Bronchial epithelial cell (primary cell): Measurements from ENCODE around the gene ADRA2C. TPM values are rescaled to one million over a fixed set of nuclear protein-coding genes. Genes with fewer than 3 reads are reported as not detected.

Experiments used
- DNase-seq: peaks from one replicate; pipeline ENCODE4 v3.0.0-alpha.2; 2010; ENCODE audit warnings: low read depth
- FAIRE-seq: peaks from 2 replicates; lab custom pipeline; 2011; peaks lifted over from hg19 to GRCh38; lab: Jason Lieb, UNC
- H3K27me3 ChIP-seq: 2 replicates; pipeline ENCODE4 v1.5.1; 2011; ENCODE audit warnings: low read length; ENCODE audit not compliant: control insufficient read depth, insufficient read depth
- H3K36me3 ChIP-seq: 2 replicates; pipeline ENCODE4 v1.5.1; 2011; ENCODE audit warnings: low read length; ENCODE audit not compliant: control insufficient read depth, insufficient read depth
- H3K4me3 ChIP-seq: 2 replicates; pipeline ENCODE4 v1.5.1; 2011; ENCODE audit warnings: mild to moderate bottlenecking, low read depth, low read length, control low read depth
- total RNA-seq: library from RNA; depleted of rRNA; stranded (reverse); fragments of >200 nt; gene quantifications from 2 replicates; pipeline ENCODE4 v1.2.1, GENCODE V29; 2014
- TF ChIP-seq, protein P1 (sequence below): IDR thresholded peaks from 2 replicates; pipeline ENCODE4 v1.5.1; 2011; ENCODE audit warnings: mild to moderate bottlenecking, moderate library complexity, low read length, control low read depth, inconsistent platforms; ENCODE audit not compliant: insufficient read depth, severe bottlenecking

Gene ADRA2C
- total RNA-seq, 1 donor from 2014 or later, result under 0.01 TPM

DNA sequence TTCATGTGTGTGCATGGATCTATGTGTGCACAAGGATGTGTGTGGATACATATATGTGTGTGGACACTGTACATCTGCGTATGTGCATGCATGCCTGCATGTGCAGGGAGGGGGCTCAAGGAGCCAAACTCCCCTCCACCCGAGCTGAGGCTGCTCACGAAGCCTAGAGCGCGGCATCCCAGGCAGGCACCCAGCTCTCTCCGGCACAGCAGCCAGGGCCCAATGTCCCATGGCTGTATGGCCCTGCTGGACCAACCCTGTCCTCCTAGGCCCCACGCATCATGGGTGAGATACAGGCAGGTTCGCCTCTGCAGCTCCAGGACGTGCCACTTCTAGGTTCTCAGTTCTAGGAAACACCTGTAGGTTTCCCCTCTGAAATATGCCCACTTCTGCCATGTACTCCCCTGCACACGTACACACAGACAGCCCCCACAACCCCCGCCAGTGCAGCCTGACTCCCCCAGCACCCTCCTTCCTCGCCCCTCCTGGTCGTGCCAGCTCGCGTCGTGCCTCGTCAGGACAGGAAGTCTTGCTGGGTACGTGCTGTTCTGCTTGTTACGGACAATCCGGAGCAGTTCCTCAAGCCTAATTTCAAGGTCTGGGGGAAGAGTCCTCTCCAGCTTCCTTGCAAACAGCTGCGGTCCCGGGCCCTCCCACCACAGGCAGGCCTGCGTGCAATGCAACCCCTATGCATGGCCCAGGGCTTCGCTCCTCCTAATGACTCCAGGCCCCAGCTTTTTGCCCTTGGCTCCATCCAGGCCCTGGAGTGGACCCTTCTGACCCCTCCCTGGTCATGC is 3.2 kb upstream of the ADRA2C start:
- Histone ChIP-seq H3K4me3 (no peak overlapping the region), H3K27me3 (peaks cover 8% of the 10 kb centered on the region), H3K36me3 (no peaks in the 10 kb centered on the region)
- FAIRE-seq, result no peak
- DNase-seq, result no peak
- TF ChIP-seq, protein P1, sequence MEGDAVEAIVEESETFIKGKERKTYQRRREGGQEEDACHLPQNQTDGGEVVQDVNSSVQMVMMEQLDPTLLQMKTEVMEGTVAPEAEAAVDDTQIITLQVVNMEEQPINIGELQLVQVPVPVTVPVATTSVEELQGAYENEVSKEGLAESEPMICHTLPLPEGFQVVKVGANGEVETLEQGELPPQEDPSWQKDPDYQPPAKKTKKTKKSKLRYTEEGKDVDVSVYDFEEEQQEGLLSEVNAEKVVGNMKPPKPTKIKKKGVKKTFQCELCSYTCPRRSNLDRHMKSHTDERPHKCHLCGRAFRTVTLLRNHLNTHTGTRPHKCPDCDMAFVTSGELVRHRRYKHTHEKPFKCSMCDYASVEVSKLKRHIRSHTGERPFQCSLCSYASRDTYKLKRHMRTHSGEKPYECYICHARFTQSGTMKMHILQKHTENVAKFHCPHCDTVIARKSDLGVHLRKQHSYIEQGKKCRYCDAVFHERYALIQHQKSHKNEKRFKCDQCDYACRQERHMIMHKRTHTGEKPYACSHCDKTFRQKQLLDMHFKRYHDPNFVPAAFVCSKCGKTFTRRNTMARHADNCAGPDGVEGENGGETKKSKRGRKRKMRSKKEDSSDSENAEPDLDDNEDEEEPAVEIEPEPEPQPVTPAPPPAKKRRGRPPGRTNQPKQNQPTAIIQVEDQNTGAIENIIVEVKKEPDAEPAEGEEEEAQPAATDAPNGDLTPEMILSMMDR, result no peak

DNA sequence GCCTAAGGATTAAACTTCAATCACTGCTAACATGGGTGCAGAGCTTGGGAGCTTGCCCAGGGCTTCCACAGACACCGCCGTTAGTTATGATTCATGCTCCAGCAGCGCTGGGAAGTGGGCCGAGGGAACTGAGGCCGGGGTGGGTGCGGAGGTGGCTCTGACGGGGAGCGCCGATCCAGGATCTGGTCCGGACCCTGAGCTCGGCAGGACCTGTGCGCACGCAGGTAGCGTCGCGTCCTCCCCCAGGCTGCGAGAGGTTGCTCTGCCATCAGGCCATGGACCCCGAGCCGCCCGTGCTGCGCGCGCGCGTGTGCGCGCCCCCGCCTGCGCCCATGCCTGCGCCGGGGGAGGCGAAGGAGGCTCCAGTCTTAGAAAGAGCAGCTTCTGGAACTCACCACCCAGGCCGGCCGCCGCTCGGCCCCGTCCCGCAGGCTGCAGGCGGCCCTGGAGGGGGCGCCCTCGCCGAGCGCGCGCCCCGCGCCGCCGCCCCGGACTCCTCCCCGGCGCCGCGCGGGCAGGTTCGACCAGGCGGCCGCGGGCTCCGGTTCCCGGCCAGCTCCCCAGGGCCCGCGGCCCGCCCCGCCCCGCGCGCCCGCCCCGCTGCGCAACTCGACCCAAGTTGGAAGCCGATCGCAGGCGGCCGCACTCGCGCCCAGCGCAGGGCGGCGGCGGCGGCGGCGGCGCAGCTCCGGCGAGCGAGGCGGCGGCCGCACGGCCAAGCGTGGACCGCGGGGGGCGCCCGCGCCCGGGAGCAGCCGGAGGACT is 732 bp upstream of the ADRA2C start:
- H3K36me3 ChIP-seq, result no peaks in the 10 kb centered on the region
- DNase-seq, result peak; percentile 14
- peak overlapping the region; percentile 23 for H3K4me3 ChIP-seq
- H3K27me3 ChIP-seq, result peaks cover 11% of the 10 kb centered on the region
- TF ChIP-seq, protein P1, result no peak
- FAIRE-seq, result no peak

DNA sequence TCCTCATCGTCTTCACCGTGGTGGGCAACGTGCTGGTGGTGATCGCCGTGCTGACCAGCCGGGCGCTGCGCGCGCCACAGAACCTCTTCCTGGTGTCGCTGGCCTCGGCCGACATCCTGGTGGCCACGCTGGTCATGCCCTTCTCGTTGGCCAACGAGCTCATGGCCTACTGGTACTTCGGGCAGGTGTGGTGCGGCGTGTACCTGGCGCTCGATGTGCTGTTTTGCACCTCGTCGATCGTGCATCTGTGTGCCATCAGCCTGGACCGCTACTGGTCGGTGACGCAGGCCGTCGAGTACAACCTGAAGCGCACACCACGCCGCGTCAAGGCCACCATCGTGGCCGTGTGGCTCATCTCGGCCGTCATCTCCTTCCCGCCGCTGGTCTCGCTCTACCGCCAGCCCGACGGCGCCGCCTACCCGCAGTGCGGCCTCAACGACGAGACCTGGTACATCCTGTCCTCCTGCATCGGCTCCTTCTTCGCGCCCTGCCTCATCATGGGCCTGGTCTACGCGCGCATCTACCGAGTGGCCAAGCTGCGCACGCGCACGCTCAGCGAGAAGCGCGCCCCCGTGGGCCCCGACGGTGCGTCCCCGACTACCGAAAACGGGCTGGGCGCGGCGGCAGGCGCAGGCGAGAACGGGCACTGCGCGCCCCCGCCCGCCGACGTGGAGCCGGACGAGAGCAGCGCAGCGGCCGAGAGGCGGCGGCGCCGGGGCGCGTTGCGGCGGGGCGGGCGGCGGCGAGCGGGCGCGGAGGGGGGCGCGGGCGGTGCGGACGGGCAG is 792 bp downstream of the ADRA2C start:
- TF ChIP-seq, protein P1, result no peak
- no peak for DNase-seq
- no peaks in the 10 kb centered on the region for H3K36me3 ChIP-seq
- peaks cover 11% of the 10 kb centered on the region for H3K27me3 ChIP-seq
- no peak overlapping the region for H3K4me3 ChIP-seq
- FAIRE-seq, result no peak

DNA sequence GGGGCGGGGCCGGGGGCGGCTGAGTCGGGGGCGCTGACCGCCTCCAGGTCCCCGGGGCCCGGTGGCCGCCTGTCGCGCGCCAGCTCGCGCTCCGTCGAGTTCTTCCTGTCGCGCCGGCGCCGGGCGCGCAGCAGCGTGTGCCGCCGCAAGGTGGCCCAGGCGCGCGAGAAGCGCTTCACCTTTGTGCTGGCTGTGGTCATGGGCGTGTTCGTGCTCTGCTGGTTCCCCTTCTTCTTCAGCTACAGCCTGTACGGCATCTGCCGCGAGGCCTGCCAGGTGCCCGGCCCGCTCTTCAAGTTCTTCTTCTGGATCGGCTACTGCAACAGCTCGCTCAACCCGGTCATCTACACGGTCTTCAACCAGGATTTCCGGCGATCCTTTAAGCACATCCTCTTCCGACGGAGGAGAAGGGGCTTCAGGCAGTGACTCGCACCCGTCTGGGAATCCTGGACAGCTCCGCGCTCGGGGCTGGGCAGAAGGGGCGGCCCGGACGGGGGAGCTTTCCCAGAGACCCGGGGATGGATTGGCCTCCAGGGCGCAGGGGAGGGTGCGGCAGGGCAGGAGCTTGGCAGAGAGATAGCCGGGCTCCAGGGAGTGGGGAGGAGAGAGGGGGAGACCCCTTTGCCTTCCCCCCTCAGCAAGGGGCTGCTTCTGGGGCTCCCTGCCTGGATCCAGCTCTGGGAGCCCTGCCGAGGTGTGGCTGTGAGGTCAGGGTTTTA is 1.5 kb downstream of the ADRA2C start:
- TF ChIP-seq, protein P1, result peak; percentile 40
- Histone ChIP-seq H3K27me3 (peaks cover 11% of the 10 kb centered on the region), H3K36me3 (no peaks in the 10 kb centered on the region), H3K4me3 (no peak overlapping the region)
- FAIRE-seq (no peak), DNase-seq (peak; percentile 2)

DNA sequence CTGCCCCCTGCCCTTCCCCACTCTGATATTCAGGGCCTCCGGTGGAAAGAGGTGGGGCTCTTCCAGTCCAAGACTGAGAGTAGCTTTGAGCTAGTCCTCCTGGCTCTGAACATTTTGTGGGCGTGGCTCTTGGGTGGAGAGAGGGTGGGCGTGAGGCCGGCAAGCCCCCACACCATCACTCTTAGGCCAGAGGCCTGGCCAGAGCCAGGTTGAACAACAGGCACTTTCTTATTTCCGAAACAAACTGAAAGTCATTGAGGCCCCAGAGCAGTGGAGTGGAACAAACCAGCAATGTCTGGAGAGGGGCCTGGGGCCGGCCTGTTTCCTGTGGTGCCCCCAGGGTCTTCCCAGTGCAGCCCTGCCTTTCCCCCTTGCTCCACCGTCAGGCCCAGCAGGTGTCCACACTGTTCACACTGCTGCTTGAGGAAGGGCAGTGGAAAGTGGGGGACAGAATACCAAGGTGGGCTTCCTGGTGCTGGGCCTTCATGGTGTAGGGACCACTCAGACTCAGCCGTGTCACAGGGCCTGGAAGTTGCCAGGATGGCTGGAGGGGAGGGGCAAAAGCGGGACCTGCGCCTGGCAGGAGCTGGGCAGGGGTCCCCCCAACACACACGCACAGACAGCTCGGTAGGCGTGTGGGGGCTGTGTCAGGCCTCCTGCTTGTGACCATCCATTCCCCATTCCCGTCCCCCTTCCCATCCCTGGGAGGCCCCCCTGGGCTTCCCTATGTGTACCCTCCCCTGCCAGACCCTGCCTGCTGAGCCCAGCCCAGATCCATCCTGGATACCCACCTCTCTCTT is 2.9 kb downstream of the ADRA2C start:
- no peaks in the 10 kb centered on the region for H3K36me3 ChIP-seq
- no peak overlapping the region for H3K4me3 ChIP-seq
- TF ChIP-seq, protein P1, result no peak
- DNase-seq, result no peak
- H3K27me3 ChIP-seq, result peaks cover 11% of the 10 kb centered on the region
- no peak for FAIRE-seq
